GM23248 (cell line): Measurements from ENCODE around the gene LRFN4.

Experiments used
- EZH2 ChIP-seq: fragments of 200-600 bp; sonication (generic); IDR thresholded peaks from 2 replicates; pipeline ENCODE4 v1.6.1; 2018; ENCODE audit warnings: antibody characterized with exemption, mild to moderate bottlenecking; ENCODE audit not compliant: insufficient read depth, poor library complexity, severe bottlenecking
- EZH2phosphoT487 ChIP-seq: fragments of 200-600 bp; sonication (generic); IDR thresholded peaks from 2 replicates; pipeline ENCODE4 v1.6.1; 2018; ENCODE audit warnings: antibody characterized with exemption, moderate library complexity, mild to moderate bottlenecking, low read depth; ENCODE audit not compliant: insufficient read depth

- TF ChIP-seq EZH2phosphoT487 (no peak), EZH2 (no peak)
Observed at GRCh38 chr11:66834539-66834845, 22.4 kb upstream of the LRFN4 start.
